Suppressor macrophage (primary cell): ENCODE measurements around the gene GPR119.
"Not testable (repeated sequence)": the region's sequence is repeated elsewhere in the genome, so short reads cannot be mapped to it uniquely, and the experiment has no call there.

Experiments
- DNase-seq, 4 experiments: peaks; one replicate each; pipeline ENCODE4 v3.0.0-alpha.2; 2020 to 2022

The GPR119 gene

DNA sequence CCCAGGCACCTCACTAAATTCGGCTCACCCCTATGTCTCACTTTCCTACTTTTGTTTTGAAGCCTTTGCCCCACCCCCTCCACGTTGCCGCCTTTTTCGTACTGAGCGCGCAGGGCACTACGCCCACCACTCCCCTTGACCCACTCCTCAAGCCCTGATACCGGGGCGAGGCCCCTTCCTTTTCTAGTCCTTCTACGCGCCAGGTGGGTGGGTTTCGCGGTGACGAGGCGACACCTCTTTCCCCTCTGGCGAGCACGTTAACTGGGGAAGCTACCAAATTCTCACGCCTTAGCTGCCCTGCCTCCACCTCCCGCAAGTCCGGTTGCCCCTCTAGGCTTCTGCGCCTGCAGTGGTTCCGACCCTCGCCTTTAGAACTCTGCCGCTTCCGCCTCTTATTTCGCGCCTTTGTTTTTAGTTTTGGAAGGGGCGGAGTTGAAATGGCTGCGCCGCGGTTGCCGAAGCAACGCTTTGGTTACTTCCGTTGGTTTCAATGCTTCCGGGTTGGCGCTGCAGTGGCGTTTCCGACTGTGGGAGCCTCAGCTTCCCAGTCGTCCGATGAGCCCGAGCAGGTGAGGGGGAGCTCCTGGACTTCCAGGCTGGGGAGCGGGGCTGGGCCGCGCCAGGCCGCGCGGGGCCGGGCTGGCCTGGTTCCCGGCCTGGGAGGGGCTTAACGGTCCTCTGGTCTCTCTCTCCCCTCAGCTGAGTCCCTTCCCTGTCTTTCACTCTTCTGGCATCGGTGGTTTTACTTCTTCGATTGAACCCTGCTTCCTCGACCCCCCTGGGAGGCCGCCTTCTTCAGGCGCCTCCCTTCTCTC, 45.9 kb downstream of the GPR119 start, which contains the start of gene SLC25A14:
Gene SLC25A14, plus strand, starts transcription at position 512 of the 815 bp plus-strand sequence. CDS start 360 bp downstream, outside the sequence.
- DNase-seq, result peak; percentile 65 to 84 (median 76)

DNA sequence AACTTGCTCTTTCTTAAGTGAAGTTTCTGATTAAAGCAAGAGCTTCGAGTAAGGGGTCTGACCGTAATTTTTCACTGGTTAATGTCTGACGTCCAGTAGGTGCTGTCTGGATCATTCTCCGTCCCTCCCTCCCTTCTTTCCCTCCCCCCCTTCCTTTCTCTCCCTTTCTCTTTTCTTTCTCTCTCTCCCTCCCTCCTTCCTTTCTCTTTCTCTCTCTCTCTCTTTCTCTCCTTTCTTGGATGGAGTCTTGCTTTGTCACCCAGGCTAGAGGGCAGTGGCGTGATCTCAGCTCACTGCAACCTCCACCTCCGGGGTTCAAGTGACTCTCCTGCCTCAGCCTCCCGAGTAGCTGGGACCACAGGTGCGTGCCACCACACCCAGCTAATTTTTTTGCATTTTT, 46.6 kb downstream of the GPR119 start:
- DNase-seq, result not testable (repeated sequence)

DNA sequence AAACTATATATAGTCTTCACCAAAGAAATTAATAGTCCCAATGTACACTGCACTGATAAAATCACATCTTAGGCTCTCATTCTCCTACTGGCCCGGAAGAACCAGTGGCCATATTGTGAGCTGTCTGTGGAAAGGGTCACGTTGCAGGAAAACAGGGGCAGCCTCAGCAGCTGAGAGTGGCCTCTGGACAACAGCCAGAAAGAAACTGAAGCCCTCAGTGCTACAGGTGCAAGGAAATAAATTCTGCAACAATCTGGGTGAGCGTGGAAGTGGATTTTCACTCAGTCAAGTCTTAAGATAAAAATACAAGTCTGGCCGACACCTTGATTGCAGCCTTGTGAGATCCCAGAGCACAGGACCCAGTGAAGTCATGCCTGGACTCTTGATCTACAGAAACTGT, 48.9 kb downstream of the GPR119 start:
- no peak for DNase-seq
